GM19035 (cell line): ENCODE results near the gene LINGO3.
"Not testable (repeated sequence)": the region's sequence is repeated elsewhere in the genome, so short reads cannot be mapped to it uniquely, and the experiment has no call there.

Experiments used
- ATAC-seq: cut with Tn5 transposase; IDR thresholded peaks from one replicate; pipeline ENCODE4 v1.9.1; 2021; ENCODE audit not compliant: unreplicated experiment

LINGO3 gene

GRCh38 chr19:2283835-2284507 lies 24.0 kb downstream of the LINGO3 start:
- no peak for ATAC-seq

- no peak for ATAC-seq
These were observed 25.1 kb downstream of the LINGO3 start for GRCh38 chr19:2282862-2283237.

GRCh38 chr19:2282062-2282861 lies 25.7 kb downstream of the LINGO3 start, which contains the start of gene PEAK3:
PEAK3 (minus strand) TSS chr19:2282175; CDS start chr19:2280931, 1,244 bp downstream.
- no peak for ATAC-seq

- not testable (repeated sequence) for ATAC-seq
These were observed 26.5 kb downstream of the LINGO3 start for GRCh38 chr19:2281265-2282061.

GRCh38 chr19:2280633-2281264 lies 27.2 kb downstream of the LINGO3 start:
- no peak for ATAC-seq

- no peak for ATAC-seq
These were observed 29.3 kb downstream of the LINGO3 start for GRCh38 chr19:2278459-2279158.

- ATAC-seq: no peak
These were observed 30.8 kb downstream of the LINGO3 start for GRCh38 chr19:2277138-2277537.

GRCh38 chr19:2276429-2276986 lies 31.4 kb downstream of the LINGO3 start:
- no peak for ATAC-seq

GRCh38 chr19:2275588-2276428 lies 32.1 kb downstream of the LINGO3 start:
- ATAC-seq: no peak

- ATAC-seq: no peak
These were observed 32.9 kb downstream of the LINGO3 start for GRCh38 chr19:2274931-2275535.

- no peak for ATAC-seq
These were observed 33.7 kb downstream of the LINGO3 start for GRCh38 chr19:2274185-2274711.

- ATAC-seq: peak; percentile 25
These were observed 34.4 kb downstream of the LINGO3 start for GRCh38 chr19:2273356-2274184.

GRCh38 chr19:2271234-2272103 lies 36.5 kb downstream of the LINGO3 start:
- no peak for ATAC-seq

GRCh38 chr19:2270423-2271233 lies 37.3 kb downstream of the LINGO3 start:
- no peak for ATAC-seq

GRCh38 chr19:2270157-2270422 lies 37.9 kb downstream of the LINGO3 start:
- no peak for ATAC-seq
